ENCODE data around the gene RGS7.
"Not testable (repeated sequence)": the region's sequence is repeated elsewhere in the genome, so short reads cannot be mapped to it uniquely, and the experiment has no call there.

RGS7 gene

GRCh38 chr1:240783728-240784137 is 573.3 kb downstream of the RGS7 start:
- not testable (repeated sequence) for DNase-seq (ENCODE audit: low spot score)

GRCh38 chr1:240776237-240776636 is 580.8 kb downstream of the RGS7 start:
- DNase-seq (ENCODE audit: low spot score), result no peak

- DNase-seq (ENCODE audit: low spot score), result no peak
Measured at GRCh38 chr1:240772131-240772530, 584.9 kb downstream of the RGS7 start.

- no peak for DNase-seq (ENCODE audit: low spot score)
Measured at GRCh38 chr1:240771450-240771849, 585.6 kb downstream of the RGS7 start.

DNA sequence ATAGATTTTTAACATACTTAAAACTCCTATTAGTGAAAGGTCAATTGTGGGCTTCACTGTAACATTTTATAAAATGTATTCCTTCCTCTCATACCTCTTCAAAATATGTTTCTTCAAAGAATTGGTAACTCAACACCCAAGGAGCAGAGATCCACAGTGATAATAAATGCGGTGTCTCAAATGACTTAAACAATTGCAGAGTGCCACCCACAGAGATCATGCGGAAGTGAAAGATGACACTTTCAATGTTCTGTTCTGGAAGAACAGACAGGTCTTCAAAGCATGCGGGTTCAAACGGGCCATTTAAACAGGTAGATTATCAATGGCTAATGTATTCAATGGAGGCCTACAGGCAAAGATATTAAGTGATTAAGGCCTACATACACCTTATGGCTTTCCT is 588.0 kb downstream of the RGS7 start:
- DNase-seq (ENCODE audit: low spot score), result no peak

- no peak for DNase-seq (ENCODE audit: low spot score)
Measured at GRCh38 chr1:240766831-240767230, 590.2 kb downstream of the RGS7 start.

DNA sequence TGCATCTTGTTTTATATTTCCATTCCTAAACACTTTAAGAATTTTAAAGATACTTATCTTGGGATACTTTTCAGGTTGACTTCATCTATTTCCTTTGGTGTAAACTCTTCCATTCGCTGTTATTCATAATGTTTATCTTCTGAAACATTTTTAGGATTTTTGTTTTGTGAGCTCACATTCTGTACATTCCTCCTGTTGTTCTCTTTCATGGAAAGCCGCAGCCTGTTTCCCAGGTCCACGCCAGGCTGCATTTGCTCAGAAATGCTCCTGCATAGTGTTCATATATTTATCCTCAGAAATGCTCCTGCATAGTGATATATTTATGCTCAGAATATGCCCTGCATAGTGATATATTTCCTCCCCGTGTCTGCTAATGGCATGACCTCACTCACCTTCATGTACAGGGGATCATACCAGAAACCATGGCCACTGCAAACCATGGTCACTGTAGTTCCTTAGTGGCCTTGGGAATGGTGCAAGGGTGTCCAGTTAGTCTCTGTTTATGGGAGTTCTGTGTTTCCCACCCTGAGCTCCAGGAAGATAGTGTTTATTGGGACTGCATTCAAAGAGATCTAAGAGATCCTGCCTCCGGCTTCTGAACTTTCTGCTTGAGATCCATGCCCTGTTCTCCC is 591.2 kb downstream of the RGS7 start:
- no peak for DNase-seq (ENCODE audit: low spot score)

- DNase-seq (ENCODE audit: low spot score), result no peak
Measured at GRCh38 chr1:240763771-240764170, 593.2 kb downstream of the RGS7 start.

DNA sequence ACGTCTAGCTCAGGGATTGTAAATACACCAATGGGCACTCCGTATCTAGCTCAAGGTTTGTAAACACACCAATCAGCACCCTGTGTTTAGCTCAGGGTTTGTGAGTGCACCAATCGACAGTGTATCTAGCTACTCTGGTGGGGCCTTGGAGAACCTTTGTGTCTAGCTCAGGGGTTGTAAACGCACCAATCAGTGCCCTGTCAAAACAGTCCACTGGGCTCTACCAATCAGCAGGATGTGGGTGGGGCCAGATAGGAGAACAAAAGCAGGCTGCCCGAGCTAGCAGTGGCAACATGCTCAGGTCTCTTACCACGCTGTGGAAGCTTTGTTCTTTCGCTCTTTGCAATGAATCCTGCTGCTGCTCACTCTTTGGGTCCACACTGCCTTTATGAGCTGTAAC is 593.9 kb downstream of the RGS7 start:
- not testable (repeated sequence) for DNase-seq (ENCODE audit: low spot score)

DNA sequence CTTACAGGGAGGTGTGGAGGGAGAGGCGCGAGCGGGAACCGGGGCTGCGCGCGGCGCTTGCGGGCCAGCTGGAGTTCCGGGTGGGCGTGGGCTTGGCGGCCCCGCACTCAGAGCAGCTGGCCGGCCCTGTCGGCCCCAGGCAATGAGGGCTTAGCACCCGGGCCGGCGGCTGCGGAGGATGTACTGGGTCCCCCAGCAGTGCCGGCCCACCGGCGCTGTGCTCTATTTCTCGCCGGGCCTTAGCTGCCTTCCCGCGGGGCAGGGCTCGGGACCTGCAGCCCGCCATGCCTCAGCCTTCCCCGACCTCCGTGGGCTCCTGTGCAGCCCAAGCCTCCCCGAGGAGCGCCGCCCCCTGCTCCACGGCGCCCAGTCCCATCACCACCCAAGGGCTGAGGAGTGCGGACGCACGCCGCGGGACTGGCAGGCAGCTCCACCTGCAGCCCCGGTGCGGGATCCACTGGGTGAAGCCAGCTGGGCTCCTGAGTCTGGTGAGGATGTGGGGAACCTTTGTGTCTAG is 594.5 kb downstream of the RGS7 start:
- not testable (repeated sequence) for DNase-seq (ENCODE audit: low spot score)

DNA sequence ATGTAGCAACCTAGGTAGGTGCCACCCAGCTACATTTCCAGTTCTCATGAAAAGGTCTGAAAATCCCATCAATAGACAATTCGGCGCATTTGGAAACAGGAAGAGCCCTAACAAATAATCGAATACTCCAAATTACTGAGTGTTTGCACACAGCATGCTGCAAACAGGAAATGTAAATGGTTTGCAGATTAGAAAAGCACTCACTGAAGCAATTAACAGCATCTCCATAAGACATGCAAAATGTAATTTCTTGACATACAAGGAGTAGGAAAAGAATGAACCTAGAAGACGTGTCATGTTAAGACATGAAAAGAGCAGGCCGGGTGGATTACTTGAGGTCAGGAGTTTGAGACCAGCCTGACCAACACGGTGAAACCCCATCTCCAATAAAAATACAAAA is 598.2 kb downstream of the RGS7 start:
- DNase-seq (ENCODE audit: low spot score), result not testable (repeated sequence)

DNA sequence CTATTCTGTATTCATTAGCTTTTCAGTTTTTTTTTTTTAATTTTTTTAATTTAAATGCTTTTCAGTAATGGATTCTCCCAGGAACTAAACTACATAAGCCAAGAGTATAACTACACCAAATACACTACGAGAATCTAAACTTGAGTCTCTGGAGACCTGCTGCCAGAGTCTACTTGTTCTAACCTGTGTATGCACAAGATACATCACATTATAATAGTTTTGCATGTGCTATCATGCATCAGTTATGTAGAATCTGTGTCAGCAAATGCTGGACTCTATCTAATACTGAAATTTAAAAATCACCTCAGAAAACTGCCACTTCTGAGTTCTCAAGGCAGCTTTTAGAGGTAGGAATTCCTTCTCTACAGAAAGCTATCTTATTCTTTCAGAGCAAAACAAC is 598.7 kb downstream of the RGS7 start:
- DNase-seq (ENCODE audit: low spot score), result no peak

GRCh38 chr1:240747907-240748306 is 609.1 kb downstream of the RGS7 start:
- no peak for DNase-seq (ENCODE audit: low spot score)

GRCh38 chr1:240743705-240744104 is 613.3 kb downstream of the RGS7 start:
- no peak for DNase-seq (ENCODE audit: low spot score)

- DNase-seq (ENCODE audit: low spot score), result no peak
Measured at GRCh38 chr1:240739754-240740153, 617.3 kb downstream of the RGS7 start.

- DNase-seq (ENCODE audit: low spot score), result no peak
Measured at GRCh38 chr1:240739139-240739538, 617.9 kb downstream of the RGS7 start.

DNA sequence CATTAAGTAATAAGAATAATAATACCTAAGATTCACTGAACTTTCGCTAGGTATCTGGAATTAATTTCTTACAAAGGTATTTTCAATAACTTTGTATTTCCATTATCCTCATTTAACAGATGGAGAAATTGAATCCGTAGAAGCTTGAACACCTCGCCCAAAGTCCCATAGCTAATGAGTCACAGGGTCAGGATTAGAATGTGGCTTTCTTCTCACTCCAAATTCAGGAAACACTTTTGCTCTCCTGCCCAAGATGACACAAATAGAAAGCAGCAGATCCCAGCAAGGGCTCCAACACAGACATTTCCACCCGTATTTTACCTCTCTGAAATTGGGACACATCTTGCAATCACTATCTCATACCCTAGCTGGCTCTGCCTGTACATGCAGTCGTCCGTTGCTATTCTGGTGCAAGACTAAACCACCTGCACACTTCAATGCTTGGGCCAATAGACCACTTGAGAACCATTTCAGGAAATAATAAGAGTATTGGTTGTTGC is 619.2 kb downstream of the RGS7 start:
- DNase-seq (ENCODE audit: low spot score), result no peak

DNA sequence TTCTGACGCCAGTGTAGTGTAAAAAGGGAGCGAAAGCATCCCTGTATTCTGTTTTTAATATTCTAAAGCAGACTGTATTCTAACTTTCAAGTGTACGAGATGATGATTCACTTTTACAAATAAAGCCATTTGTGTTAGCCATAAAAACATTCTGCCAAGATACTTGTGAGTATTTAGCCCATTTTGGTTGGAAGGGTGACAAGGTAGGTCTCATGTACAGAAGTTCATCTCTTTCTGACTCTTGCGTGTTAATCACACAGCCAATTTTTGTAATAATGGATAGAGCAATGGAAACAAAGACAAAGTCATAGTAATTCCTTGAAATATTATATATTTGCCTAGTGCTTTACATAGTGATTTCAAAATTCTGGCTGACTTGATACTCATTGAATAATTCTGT is 619.7 kb downstream of the RGS7 start:
- DNase-seq (ENCODE audit: low spot score), result no peak

DNA sequence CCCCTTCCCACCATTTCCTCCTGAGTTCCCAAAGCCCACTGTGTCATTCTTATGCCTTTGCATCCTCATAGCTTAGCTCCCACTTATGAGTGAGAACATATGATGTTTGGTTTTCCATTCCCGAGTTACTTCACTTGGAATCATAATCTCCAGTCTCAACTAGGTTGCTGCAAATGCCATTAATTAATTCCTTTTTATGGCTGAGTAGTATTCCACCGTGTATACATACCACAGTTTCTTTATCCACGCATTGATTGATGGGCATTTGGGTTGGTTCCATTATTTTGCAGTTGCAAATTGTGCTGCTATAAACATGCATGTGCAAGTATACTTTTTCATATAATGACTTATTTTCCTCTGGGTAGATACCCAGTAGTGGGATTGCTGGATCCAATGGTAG is 622.3 kb downstream of the RGS7 start:
- DNase-seq (ENCODE audit: low spot score), result not testable (repeated sequence)

DNA sequence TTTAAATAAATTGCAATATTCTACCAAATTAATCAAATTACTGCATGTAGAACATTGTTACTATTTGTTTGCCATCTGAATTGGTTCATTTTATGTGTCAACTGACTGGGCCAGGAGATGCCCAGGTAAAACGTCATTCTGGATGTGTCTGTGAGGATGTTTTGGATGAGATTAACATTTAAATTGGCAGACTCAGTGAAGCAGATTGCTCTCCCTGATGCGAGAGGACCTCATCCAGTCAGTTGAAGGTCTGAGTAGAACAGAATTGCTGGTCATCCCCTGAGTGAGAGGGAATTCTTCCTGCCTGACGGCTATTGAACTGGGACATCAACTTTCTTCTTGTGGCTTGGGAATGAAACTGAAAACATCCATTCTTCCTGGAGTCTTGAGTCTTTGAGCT is 623.0 kb downstream of the RGS7 start:
- no peak for DNase-seq (ENCODE audit: low spot score)

DNA sequence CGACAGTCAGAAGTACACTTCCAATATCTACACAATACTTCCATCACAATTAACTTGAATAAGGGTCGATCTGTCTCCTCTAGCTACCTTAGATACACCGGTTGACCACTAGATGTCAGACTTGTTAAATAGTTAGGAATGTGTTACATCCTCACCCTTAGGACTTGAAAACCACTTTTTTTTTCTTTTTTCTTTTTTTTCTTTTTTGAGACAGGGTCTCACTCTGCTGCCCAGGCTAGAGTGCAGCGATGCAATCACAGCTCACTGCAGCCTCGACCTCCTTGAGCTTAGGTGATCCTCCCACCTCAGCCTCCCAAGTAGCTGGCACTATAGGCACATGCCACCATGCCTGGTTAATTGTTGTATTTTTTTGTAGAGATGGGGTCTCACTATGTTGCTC is 624.6 kb downstream of the RGS7 start:
- DNase-seq (ENCODE audit: low spot score), result no peak

Data from hematopoietic multipotent progenitor cell treated with erythropoietin and hydrocortisone succinate and interleukin-3 and kit ligand, for 15 days (in vitro differentiated cells).